HG03196 (cell line): ENCODE data around the gene FAM228A.

Experiments
- ATAC-seq: cut with Tn5 transposase; IDR thresholded peaks from one replicate; pipeline ENCODE4 v1.9.1; 2021; ENCODE audit not compliant: unreplicated experiment

Gene FAM228A

GRCh38 chr2:24222946-24223345 is 48.1 kb downstream of the FAM228A start:
- ATAC-seq: no peak

- no peak for ATAC-seq
Observed at GRCh38 chr2:24225499-24226242, 50.8 kb downstream of the FAM228A start.

GRCh38 chr2:24228470-24228869 is 53.6 kb downstream of the FAM228A start:
- ATAC-seq: no peak

- ATAC-seq: no peak
Observed at GRCh38 chr2:24231461-24231881, 56.6 kb downstream of the FAM228A start.

GRCh38 chr2:24233321-24233720 is 58.5 kb downstream of the FAM228A start:
- ATAC-seq: no peak

GRCh38 chr2:24237313-24237712 is 62.5 kb downstream of the FAM228A start:
- ATAC-seq: no peak

- no peak for ATAC-seq
Observed at GRCh38 chr2:24238158-24238557, 63.3 kb downstream of the FAM228A start.

GRCh38 chr2:24239553-24239952 is 64.7 kb downstream of the FAM228A start:
- no peak for ATAC-seq
